GM12865 (cell line): ENCODE measurements around the gene NUDT2.

Experiments
- DNase-seq: peaks from one replicate; pipeline ENCODE4 v3.0.0; 2010; ENCODE audit warnings: low read depth
- H3K4me3 ChIP-seq: 2 replicates; pipeline ENCODE4 v1.5.1; 2011; ENCODE audit warnings: mild to moderate bottlenecking, low read depth, low read length, control low read depth
- CTCF ChIP-seq: IDR thresholded peaks from 2 replicates; pipeline ENCODE4 v1.5.1; 2011; ENCODE audit warnings: low read length, control low read depth, low read depth, inconsistent platforms; ENCODE audit not compliant: insufficient read depth; ENCODE audit errors: missing control alignments

NUDT2 gene

GRCh38 chr9:34370970-34371880 lies 41.9 kb downstream of the NUDT2 start:
- H3K4me3 ChIP-seq, result no peak overlapping the region
- no peak for DNase-seq
- no peak for TF ChIP-seq CTCF

- TF ChIP-seq CTCF, result no peak
- no peak overlapping the region for H3K4me3 ChIP-seq
- no peak for DNase-seq
Measured at GRCh38 chr9:34371886-34372466, 42.6 kb downstream of the NUDT2 start.

- TF ChIP-seq CTCF, result no peak
- no peak for DNase-seq
- H3K4me3 ChIP-seq, result no peak overlapping the region
Measured at GRCh38 chr9:34372467-34373011, 43.2 kb downstream of the NUDT2 start.

- H3K4me3 ChIP-seq, result no peak overlapping the region
- TF ChIP-seq CTCF, result no peak
- DNase-seq, result no peak
Measured at GRCh38 chr9:34373749-34374148, 44.4 kb downstream of the NUDT2 start.

- no peak overlapping the region for H3K4me3 ChIP-seq
- DNase-seq, result no peak
- no peak for TF ChIP-seq CTCF
Measured at GRCh38 chr9:34374339-34374738, 45.0 kb downstream of the NUDT2 start.

GRCh38 chr9:34374905-34375552 lies 45.7 kb downstream of the NUDT2 start:
- no peak for TF ChIP-seq CTCF
- no peak for DNase-seq
- no peak overlapping the region for H3K4me3 ChIP-seq
